Measurements from ENCODE around the gene PDLIM5.

The PDLIM5 gene

DNA sequence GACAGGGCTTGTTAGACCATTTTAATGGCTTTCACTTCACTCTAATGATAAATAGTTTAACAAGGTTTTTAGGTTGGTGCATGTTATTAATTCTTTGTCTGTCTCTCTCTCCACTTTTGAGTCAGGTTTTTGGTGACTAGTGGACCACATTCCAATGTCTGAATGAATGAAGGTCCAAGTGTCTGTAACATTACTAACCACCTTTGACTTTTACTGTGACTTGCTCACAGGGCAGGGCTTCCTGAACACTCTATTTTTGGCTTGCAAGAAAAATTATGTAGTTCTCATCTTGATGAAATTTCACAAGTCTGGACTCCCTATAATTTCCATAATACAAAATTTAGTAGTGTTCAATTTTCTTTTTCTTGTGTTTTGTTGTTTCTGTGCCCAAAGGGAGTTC is 227.2 kb downstream of the PDLIM5 start:
- DNase-seq: no peak
- TF ChIP-seq, protein P1, sequence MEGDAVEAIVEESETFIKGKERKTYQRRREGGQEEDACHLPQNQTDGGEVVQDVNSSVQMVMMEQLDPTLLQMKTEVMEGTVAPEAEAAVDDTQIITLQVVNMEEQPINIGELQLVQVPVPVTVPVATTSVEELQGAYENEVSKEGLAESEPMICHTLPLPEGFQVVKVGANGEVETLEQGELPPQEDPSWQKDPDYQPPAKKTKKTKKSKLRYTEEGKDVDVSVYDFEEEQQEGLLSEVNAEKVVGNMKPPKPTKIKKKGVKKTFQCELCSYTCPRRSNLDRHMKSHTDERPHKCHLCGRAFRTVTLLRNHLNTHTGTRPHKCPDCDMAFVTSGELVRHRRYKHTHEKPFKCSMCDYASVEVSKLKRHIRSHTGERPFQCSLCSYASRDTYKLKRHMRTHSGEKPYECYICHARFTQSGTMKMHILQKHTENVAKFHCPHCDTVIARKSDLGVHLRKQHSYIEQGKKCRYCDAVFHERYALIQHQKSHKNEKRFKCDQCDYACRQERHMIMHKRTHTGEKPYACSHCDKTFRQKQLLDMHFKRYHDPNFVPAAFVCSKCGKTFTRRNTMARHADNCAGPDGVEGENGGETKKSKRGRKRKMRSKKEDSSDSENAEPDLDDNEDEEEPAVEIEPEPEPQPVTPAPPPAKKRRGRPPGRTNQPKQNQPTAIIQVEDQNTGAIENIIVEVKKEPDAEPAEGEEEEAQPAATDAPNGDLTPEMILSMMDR (IDR thresholded peaks at IDR 0.05; ENCODE audit: low read depth, low read length, missing control alignments): no peak
- H3K36me3 ChIP-seq (replicated peaks): no peaks in the 10 kb centered on the region
- in situ Hi-C loops (cut with HindIII; ENCODE audit: low pct_ligation_motif_present, low sequenced_read_pairs): no loop called here
- H3K27me3 ChIP-seq (replicated peaks): no peaks in the 10 kb centered on the region
- H3K4me3 ChIP-seq (ENCODE audit: low read depth, low read length): no peak overlapping the region
- no peak overlapping the region for H3K27ac ChIP-seq

DNA sequence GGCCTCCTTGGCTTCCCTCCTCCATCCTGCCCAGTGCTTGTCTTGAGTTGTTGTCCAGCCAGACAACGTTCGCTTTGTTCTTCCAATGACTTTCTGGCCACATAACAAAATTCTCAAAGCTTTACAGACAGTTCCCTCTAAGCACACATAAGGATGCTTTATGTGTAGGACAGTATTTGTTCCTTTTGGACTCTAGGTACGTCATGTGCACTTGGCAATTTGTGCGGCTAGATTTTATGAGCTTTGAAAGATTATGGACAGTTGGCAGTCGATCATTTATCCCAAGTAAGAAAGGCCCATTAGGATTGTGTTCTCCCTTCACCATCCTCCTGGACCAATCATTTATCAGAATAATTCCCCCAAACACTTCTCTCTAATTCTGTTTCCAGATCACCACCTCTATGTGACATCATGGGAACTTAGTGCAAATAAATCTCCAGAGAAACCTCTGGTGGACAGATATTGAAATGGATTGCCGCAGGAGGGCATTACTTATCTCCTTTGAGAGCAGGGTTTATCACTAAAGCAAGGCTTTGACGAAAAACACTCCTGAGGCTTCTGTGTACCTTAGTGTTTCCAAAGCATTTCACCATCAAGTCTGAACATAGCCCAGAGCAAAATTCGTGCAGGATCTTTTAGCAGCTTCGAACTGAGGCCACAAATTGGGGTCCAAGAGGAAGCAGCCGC is 228.6 kb downstream of the PDLIM5 start:
- in situ Hi-C loops (cut with HindIII; ENCODE audit: low pct_ligation_motif_present, low sequenced_read_pairs): no loop called here
- TF ChIP-seq, protein P1 (IDR thresholded peaks at IDR 0.05; ENCODE audit: low read depth, low read length, missing control alignments): no peak

DNA sequence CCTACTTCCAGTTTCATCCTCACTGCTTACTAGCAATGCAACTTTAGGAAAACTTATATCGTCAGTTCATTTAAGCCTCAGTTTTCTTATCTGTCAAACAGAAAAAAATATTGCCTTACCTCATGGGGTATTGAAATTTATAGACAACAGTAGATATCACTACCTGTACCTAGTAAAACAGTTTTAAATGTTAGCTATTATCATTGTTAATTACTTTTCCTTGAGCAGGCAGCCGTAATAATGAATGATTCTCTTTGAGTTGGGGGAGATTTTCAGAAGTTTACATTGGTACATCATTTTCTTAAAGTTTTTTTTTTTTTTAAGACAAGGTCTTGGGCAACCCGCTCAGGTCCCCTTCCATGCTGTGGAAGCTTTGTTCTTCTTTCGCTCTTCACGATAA is 234.3 kb downstream of the PDLIM5 start:
- Histone ChIP-seq H3K27me3 (replicated peaks) (no peaks in the 10 kb centered on the region), H3K4me3 (ENCODE audit: low read depth, low read length) (no peak overlapping the region), H3K36me3 (replicated peaks) (no peaks in the 10 kb centered on the region), H3K27ac (no peak overlapping the region)
- TF ChIP-seq, protein P1 (IDR thresholded peaks at IDR 0.05; ENCODE audit: low read depth, low read length, missing control alignments): no peak
- in situ Hi-C loops (cut with HindIII; ENCODE audit: low pct_ligation_motif_present, low sequenced_read_pairs): no loop called here
- DNase-seq: no peak

More for the DNA sequence above, 228.6 kb downstream of the PDLIM5 start:
- DNase-seq: no peak
- Histone ChIP-seq H3K27ac (no peak overlapping the region), H3K36me3 (replicated peaks) (no peaks in the 10 kb centered on the region), H3K27me3 (replicated peaks) (no peaks in the 10 kb centered on the region), H3K4me3 (ENCODE audit: low read depth, low read length) (no peak overlapping the region)

DNA sequence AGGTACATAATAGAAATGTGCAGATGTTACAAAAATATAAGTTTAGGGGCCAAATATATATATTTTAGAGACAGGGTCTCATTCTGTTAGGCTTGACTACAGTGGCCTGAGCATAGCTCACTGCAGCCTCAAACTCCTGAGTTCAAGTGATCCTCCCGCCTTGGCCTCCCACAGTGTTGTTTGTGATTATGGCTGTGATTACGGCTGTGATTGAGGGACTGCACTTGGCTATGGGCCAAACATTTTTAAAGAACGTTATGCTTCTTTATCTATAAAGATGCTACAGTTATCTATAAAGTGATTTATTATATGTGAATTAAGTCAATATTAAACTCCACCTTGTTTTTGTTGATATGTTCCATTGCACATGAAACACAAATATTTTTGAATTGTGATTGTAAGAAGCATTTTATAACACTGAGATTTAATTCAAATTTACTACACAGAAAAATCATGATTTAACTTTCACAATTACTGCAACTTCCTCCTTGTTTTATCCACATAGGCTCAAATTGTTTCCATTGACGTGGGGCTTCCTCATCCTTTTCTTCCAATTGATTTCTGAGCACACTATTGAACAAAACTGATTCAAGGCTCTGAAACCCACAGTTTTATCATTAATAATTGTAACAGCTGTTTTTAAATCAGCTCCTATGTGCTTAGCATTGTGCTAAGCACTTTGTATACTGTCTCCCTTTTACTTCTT is 237.6 kb downstream of the PDLIM5 start:
- Histone ChIP-seq H3K4me3 (ENCODE audit: low read depth, low read length) (no peak overlapping the region), H3K36me3 (replicated peaks) (no peaks in the 10 kb centered on the region), H3K27me3 (replicated peaks) (no peaks in the 10 kb centered on the region), H3K27ac (no peak overlapping the region)
- TF ChIP-seq, protein P1 (IDR thresholded peaks at IDR 0.05; ENCODE audit: low read depth, low read length, missing control alignments): no peak
- DNase-seq: no peak
- in situ Hi-C loops (cut with HindIII; ENCODE audit: low pct_ligation_motif_present, low sequenced_read_pairs): no loop called here

DNA sequence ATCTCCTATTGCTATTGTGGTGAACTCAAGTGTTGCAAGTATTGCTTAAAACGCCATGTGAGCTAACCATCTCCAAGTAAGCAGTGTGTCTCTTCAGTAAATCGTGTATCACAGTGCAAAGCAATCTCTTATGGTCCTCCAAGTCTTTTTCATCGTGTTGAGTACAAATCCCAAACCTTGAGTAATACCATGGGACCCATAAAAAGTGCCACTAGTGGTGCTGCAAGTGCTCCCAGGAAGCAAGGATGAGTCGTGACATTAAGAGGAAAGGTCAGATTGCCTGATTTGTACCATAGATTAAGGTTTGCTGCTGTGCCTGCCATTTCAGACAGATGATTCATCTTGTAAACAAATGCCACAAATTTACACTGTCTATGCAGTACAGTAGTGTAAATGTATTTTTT is 239.1 kb downstream of the PDLIM5 start:
- TF ChIP-seq, protein P1 (IDR thresholded peaks at IDR 0.05; ENCODE audit: low read depth, low read length, missing control alignments): no peak
- no peak overlapping the region for H3K27ac ChIP-seq
- no peak overlapping the region for H3K4me3 ChIP-seq (ENCODE audit: low read depth, low read length)
- H3K27me3 ChIP-seq (replicated peaks): no peaks in the 10 kb centered on the region
- no peaks in the 10 kb centered on the region for H3K36me3 ChIP-seq (replicated peaks)
- in situ Hi-C loops (cut with HindIII; ENCODE audit: low pct_ligation_motif_present, low sequenced_read_pairs): no loop called here
- DNase-seq: peak; percentile 39
